NCI-H345 (cell line): ENCODE measurements around the gene ARHGAP15.

Source experiments
- DNase-seq: peaks from one replicate; lab custom pipeline; 2025; lab: John Stamatoyannopoulos, UW

The ARHGAP15 gene

GRCh38 chr2:143482771-143483170 lies 353.6 kb downstream of the ARHGAP15 start:
- DNase-seq, result no peak

- DNase-seq, result no peak
Observed at GRCh38 chr2:143486976-143487375, 357.8 kb downstream of the ARHGAP15 start.

- no peak for DNase-seq
Observed at GRCh38 chr2:143489145-143489544, 359.9 kb downstream of the ARHGAP15 start.

- DNase-seq, result no peak
Observed at GRCh38 chr2:143491131-143491530, 361.9 kb downstream of the ARHGAP15 start.

- no peak for DNase-seq
Observed at GRCh38 chr2:143493339-143493738, 364.1 kb downstream of the ARHGAP15 start.

GRCh38 chr2:143497726-143498125 lies 368.5 kb downstream of the ARHGAP15 start:
- no peak for DNase-seq

- DNase-seq, result no peak
Observed at GRCh38 chr2:143498496-143498895, 369.3 kb downstream of the ARHGAP15 start.

- no peak for DNase-seq
Observed at GRCh38 chr2:143499061-143499460, 369.8 kb downstream of the ARHGAP15 start.

- DNase-seq, result no peak
Observed at GRCh38 chr2:143501106-143501676, 372.0 kb downstream of the ARHGAP15 start.

GRCh38 chr2:143503280-143503679 lies 374.1 kb downstream of the ARHGAP15 start:
- no peak for DNase-seq

GRCh38 chr2:143504397-143504796 lies 375.2 kb downstream of the ARHGAP15 start:
- DNase-seq, result no peak

- DNase-seq, result no peak
Observed at GRCh38 chr2:143505542-143505941, 376.3 kb downstream of the ARHGAP15 start.

GRCh38 chr2:143513081-143513480 lies 383.9 kb downstream of the ARHGAP15 start:
- DNase-seq, result peak; percentile 18

GRCh38 chr2:143514413-143514812 lies 385.2 kb downstream of the ARHGAP15 start:
- no peak for DNase-seq

- no peak for DNase-seq
Observed at GRCh38 chr2:143515318-143515717, 386.1 kb downstream of the ARHGAP15 start.

GRCh38 chr2:143519521-143519920 lies 390.3 kb downstream of the ARHGAP15 start:
- DNase-seq, result no peak

GRCh38 chr2:143521396-143521795 lies 392.2 kb downstream of the ARHGAP15 start:
- no peak for DNase-seq

GRCh38 chr2:143522699-143523098 lies 393.5 kb downstream of the ARHGAP15 start:
- DNase-seq, result peak; percentile 63

GRCh38 chr2:143524119-143524553 lies 394.9 kb downstream of the ARHGAP15 start:
- no peak for DNase-seq

- no peak for DNase-seq
Observed at GRCh38 chr2:143524559-143525401, 395.6 kb downstream of the ARHGAP15 start.

- DNase-seq, result no peak
Observed at GRCh38 chr2:143525402-143525860, 396.2 kb downstream of the ARHGAP15 start.

- no peak for DNase-seq
Observed at GRCh38 chr2:143526498-143526897, 397.3 kb downstream of the ARHGAP15 start.

- DNase-seq, result no peak
Observed at GRCh38 chr2:143528021-143528420, 398.8 kb downstream of the ARHGAP15 start.
